Measurements from ENCODE around the gene CCDC182.

CCDC182 gene

DNA sequence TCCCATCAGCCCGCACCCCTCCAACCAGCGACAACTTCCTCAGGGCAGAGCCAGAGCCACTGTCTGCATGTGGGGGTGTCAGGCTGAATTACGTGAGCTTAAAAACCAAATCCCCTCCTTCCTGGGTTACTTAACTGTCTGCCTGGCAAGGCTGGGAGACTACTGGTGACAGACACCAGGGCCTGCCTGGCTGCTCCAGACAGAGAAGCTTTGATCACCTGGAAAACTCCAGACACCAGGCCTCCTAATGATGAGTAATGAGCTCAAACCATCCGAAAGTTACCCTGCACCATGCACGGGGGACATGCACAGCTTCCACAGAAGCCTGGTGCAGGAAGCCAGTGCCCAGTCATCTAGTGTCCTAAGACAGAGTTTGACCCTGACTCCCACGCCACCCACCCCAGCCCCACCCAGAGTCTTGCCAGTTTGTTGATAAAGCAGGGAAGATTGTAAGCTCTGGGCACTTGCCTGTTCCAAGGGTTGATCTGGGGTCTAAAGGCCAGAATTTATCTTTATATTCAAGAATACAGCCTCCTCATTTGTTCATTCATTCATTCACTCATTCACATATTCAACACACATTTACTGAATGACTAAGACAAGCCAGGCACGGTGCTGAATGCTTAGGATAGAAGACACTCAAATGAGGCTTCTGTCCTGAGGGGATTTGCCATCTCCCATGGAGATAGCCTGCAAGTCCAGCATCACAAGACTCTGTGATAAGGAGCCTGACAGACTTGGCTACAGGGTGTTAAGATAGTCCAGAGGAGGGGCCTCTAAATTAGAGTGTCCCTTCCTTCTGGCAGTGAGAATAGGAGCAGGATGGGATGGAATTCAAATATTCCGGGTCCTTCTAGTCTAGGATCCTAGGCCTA is 7.2 kb upstream of the CCDC182 start:
- H3K4me3 ChIP-seq (replicated peaks; ENCODE audit: low read depth, low read length): no peak overlapping the region
- TF ChIP-seq, protein P1, sequence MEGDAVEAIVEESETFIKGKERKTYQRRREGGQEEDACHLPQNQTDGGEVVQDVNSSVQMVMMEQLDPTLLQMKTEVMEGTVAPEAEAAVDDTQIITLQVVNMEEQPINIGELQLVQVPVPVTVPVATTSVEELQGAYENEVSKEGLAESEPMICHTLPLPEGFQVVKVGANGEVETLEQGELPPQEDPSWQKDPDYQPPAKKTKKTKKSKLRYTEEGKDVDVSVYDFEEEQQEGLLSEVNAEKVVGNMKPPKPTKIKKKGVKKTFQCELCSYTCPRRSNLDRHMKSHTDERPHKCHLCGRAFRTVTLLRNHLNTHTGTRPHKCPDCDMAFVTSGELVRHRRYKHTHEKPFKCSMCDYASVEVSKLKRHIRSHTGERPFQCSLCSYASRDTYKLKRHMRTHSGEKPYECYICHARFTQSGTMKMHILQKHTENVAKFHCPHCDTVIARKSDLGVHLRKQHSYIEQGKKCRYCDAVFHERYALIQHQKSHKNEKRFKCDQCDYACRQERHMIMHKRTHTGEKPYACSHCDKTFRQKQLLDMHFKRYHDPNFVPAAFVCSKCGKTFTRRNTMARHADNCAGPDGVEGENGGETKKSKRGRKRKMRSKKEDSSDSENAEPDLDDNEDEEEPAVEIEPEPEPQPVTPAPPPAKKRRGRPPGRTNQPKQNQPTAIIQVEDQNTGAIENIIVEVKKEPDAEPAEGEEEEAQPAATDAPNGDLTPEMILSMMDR (IDR thresholded peaks at IDR 0.05; ENCODE audit: low read depth, low read length, missing control alignments): no peak
- no peak for DNase-seq (ENCODE audit: extremely low read depth, low read depth)

DNA sequence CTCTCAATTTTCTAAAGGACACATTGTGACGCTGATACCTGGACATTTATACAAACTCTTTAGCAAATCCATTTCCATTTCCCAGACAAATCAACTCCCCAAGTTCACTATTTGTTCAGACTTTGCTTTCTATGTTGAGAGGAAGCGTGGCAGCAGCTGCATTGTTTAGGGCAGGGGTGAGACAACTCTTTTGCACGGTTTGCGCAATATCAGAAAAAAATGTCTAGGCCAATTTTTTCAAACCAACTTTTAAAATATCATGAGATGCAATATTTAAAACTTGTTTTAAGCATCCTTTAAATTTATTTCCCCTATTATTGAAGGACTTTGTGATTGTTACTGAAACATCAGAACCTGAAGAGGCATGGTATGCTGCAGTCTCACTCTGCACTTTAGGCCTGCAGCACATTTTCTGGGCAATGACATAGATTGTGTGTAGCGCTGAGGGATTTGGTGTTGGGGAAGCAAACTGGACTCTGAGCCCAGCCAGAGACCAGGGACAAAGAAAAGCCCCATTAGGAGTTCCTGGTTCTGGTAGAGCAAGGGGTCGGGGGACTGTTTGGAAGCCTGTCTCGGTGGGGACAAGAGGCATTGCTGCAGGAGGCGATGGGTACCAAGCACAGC is 6.4 kb upstream of the CCDC182 start:
- TF ChIP-seq, protein P1 (IDR thresholded peaks at IDR 0.05; ENCODE audit: low read depth, low read length, missing control alignments): no peak
- no peak for DNase-seq (ENCODE audit: extremely low read depth, low read depth)
- H3K4me3 ChIP-seq (replicated peaks; ENCODE audit: low read depth, low read length): no peak overlapping the region

DNA sequence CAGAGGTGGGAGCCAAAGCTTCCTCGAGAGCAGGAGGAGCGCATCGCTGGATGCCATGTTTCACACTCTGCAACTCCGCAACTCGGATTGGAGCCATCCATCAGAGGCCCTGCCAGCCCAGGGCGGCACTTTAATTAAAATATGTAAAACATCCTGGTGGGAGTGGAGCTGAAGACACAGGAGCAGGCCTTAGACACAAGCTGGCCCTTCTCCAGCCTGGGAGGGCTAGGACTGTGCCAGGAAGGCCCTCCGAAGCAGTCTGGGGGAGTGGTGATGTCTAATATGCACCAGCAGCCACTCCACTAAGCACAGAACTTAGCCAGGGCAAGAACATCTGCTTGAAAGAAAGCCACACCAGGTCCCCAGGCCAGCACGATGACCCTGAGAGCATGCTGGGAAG is 5.8 kb upstream of the CCDC182 start:
- TF ChIP-seq, protein P1 (IDR thresholded peaks at IDR 0.05; ENCODE audit: low read depth, low read length, missing control alignments): no peak
- H3K4me3 ChIP-seq (replicated peaks; ENCODE audit: low read depth, low read length): no peak overlapping the region
- no peak for DNase-seq (ENCODE audit: extremely low read depth, low read depth)

DNA sequence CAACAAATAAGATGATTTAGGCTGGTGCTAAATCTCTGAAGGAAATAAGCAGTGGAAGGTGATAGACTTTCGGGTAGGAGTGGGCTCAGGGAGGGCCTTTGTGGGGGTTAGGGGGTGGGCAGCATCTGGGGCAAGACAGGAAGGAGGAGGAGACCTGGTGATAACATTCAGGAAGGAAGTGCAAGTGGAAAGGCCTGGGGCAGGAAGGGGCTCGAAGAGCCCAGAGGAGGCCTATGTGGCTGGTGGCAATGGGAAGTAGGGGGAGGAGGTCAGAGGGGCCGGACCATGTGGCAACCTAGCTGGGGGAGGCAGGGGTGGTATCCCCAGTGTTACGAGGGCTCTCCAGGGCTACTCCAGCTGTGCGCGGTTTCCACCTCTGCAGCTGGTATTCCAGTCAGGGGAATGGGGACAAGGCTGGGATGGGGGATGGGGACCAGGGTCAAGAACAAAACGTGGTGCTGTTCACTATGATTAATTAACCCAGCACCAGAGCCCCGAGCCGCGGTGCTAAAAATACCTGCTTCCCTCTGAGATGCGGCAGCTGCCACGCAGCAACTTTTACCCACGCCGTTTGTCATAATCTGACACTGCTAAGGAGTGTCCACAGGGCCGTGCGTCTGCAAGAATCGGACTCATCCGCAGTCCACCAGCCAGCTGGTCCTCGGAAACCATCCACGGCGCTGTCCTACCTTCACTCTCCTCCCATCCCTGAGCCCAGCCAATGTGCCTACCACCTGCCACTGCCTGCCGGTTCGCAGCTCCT is 5.2 kb upstream of the CCDC182 start:
- TF ChIP-seq, protein P1 (IDR thresholded peaks at IDR 0.05; ENCODE audit: low read depth, low read length, missing control alignments): no peak
- no peak for DNase-seq (ENCODE audit: extremely low read depth, low read depth)
- no peak overlapping the region for H3K4me3 ChIP-seq (replicated peaks; ENCODE audit: low read depth, low read length)

DNA sequence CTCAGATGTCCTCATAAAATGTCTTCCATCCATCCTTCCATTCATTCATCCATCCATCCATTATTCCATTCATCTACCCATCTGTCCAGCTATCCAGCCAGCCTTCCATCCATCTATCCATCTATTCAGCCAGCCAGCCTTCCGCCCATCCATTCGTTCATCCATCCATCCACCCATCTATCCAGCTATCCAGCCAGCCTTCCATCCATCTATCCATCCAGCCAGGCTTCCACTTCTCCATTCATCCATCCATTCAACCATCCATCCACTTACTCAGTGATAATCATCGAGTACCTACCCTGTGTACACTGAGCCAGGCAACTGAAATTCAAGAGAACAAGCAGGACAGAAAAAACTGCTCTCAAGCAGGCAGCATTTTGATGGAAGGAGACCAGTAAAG is 4.6 kb upstream of the CCDC182 start:
- no peak overlapping the region for H3K4me3 ChIP-seq (replicated peaks; ENCODE audit: low read depth, low read length)
- TF ChIP-seq, protein P1 (IDR thresholded peaks at IDR 0.05; ENCODE audit: low read depth, low read length, missing control alignments): no peak
- DNase-seq (ENCODE audit: extremely low read depth, low read depth): no peak

DNA sequence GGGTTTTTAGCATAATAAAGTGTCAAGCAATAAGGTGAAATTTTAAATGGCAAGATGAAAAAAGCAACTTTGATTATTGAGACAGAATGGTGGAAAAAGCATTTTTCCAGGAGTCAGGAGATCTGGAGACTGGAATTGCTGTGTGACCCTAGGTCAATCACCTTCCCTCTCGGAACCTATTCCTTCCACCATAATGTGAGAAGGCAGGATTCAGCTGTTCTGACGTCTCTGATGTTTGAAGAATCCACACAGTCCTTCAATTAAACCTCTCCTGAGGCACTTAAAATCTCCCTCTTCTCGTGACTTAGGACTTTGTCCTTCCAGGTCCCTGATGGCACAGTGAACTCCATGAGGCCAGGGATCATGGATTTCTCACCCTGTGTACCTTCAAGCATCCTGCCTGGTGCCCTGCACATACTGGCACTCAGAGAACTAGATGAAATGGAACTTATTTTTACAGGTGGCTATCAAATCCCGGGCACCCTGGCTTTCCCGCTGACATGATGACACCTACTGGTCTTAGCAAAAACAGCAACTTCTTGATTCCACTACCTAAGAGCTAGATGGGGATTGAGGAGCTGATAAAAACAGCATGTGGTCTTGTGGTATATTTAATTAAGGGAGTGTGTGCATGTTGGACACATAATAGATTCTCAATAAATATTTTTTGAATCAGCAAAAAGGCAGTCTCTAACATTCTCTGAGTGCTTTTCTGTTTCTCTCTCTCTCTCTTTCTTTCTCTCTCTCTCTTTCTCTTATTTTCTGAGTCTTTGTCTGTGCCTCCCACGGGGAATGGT is 2.3 kb upstream of the CCDC182 start:
- H3K4me3 ChIP-seq (replicated peaks; ENCODE audit: low read depth, low read length): no peak overlapping the region
- TF ChIP-seq, protein P1 (IDR thresholded peaks at IDR 0.05; ENCODE audit: low read depth, low read length, missing control alignments): peak; percentile 80
- peak; percentile 37 for DNase-seq (ENCODE audit: extremely low read depth, low read depth)

Data from HFF-Myc (cell line).